Uterus (tissue), 2 donors: ENCODE results near the gene DEPDC5.

ENCODE experiments used
- POLR2A ChIP-seq, 2 donors: fragments of 450-650 bp; IDR thresholded peaks; one replicate each; pipeline ENCODE4 v1.6.1; 2016; ENCODE audit warnings: antibody characterized with exemption in 2 of 2, mild to moderate bottlenecking in 1 of 2, moderate library complexity in 1 of 2
- TF ChIP-seq, protein P1 (sequence below), 4 experiments: fragments of 200-600 bp in 2 of 4; fragments of 450-650 bp in 2 of 4; sonication (generic) in 2 of 4; IDR thresholded peaks; one replicate each; pipeline ENCODE4 v1.5.1; 2016 to 2019; ENCODE audit warnings: antibody characterized with exemption in 4 of 4, mild to moderate bottlenecking in 2 of 4, moderate library complexity in 1 of 4

DNA sequence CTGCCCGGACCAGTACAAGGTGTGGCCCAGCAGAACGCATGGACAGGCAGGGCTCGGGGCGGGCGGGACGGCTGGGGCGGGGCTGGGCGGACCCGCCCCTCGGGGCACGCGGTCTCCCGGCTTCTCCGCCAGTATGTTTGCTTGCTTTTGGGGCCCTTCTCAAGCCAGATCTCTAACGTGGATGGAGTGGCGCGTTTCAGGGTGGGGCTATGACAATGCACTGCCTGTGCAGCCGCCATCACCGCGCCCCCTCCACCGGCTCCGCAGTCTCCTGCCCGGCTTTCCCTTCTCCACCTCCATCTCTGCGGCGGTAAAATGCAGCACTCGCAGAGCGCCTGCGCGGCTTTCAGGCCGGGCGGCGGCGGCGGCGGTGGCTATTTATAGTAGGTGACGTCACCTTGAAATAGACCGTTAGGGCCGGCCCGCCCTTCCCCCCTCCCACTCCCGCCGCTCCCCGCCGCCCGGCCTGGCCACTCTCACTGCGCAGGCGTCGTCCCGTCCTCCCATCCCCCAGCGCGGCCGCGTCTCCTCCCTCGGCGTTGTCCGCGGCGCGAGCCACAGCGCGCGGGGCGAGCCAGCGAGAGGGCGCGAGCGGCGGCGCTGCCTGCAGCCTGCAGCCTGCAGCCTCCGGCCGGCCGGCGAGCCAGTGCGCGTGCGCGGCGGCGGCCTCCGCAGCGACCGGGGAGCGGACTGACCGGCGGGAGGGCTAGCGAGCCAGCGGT is 190.3 kb downstream of the DEPDC5 start, which contains the start of gene YWHAH:
- TF ChIP-seq, protein P1, sequence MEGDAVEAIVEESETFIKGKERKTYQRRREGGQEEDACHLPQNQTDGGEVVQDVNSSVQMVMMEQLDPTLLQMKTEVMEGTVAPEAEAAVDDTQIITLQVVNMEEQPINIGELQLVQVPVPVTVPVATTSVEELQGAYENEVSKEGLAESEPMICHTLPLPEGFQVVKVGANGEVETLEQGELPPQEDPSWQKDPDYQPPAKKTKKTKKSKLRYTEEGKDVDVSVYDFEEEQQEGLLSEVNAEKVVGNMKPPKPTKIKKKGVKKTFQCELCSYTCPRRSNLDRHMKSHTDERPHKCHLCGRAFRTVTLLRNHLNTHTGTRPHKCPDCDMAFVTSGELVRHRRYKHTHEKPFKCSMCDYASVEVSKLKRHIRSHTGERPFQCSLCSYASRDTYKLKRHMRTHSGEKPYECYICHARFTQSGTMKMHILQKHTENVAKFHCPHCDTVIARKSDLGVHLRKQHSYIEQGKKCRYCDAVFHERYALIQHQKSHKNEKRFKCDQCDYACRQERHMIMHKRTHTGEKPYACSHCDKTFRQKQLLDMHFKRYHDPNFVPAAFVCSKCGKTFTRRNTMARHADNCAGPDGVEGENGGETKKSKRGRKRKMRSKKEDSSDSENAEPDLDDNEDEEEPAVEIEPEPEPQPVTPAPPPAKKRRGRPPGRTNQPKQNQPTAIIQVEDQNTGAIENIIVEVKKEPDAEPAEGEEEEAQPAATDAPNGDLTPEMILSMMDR (IDR thresholded peaks at IDR 0.05) = peak in 2 of 4 experiments; percentile 28 to 38
- peak; percentile 90 to 98 for TF ChIP-seq POLR2A (IDR thresholded peaks at IDR 0.05)
